PFSK-1 (cell line): ENCODE data around the gene SPG7.

Source experiments
- POLR2AphosphoS5 ChIP-seq: IDR thresholded peaks from 2 replicates; pipeline ENCODE4 v1.6.1; 2012; ENCODE audit warnings: low read depth, mild to moderate bottlenecking, control low read depth, low read length, moderate library complexity
- REST ChIP-seq, 2 experiments: IDR thresholded peaks; 2 replicates each; pipeline versions ENCODE4 v1.6.1 to v1.8.0; 2011 to 2012; ENCODE audit warnings: low read depth in 2 of 2, low read length in 2 of 2, control low read depth in 1 of 2, inconsistent platforms in 1 of 2, mild to moderate bottlenecking in 1 of 2, moderate library complexity in 1 of 2; ENCODE audit not compliant: insufficient read depth in 1 of 2
- TAF1 ChIP-seq: IDR thresholded peaks from 2 replicates; pipeline ENCODE4 v1.6.1; 2012; ENCODE audit warnings: low read length, control low read depth, borderline replicate concordance; ENCODE audit not compliant: insufficient read depth

GRCh38 chr16:89536886-89537548 lies 28.8 kb downstream of the SPG7 start:
- TF ChIP-seq REST (IDR thresholded peaks at IDR 0.05; ENCODE audit: insufficient read depth in 1 of 2, low read depth in 2 of 2, low read length in 2 of 2) (no peak), TAF1 (no peak), POLR2AphosphoS5 (no peak)
